HEK293T (cell line): Measurements from ENCODE around the gene PLCZ1.

Experiments used
- BHLHE40 ChIP-seq: fragments of 450-650 bp; IDR thresholded peaks from 2 replicates; pipeline ENCODE4 v1.6.1; 2016; ENCODE audit warnings: mild to moderate bottlenecking, moderate library complexity, borderline replicate concordance
- CTBP1 ChIP-seq: fragments of 450-650 bp; IDR thresholded peaks from 2 replicates; pipeline ENCODE4 v1.6.1; 2016; ENCODE audit warnings: borderline replicate concordance
- FOXK2 ChIP-seq: fragments of 450-650 bp; IDR thresholded peaks from 2 replicates; pipeline ENCODE4 v1.6.1; 2016; ENCODE audit warnings: mild to moderate bottlenecking
- HDGF ChIP-seq: fragments of 450-650 bp; IDR thresholded peaks from 2 replicates; pipeline ENCODE4 v1.6.1; 2017; ENCODE audit warnings: antibody characterized with exemption, borderline replicate concordance
- L3MBTL2 ChIP-seq: fragments of 450-650 bp; conservative IDR thresholded peaks from 2 replicates; pipeline ENCODE4 v1.6.1; 2016; ENCODE audit warnings: mild to moderate bottlenecking
- LEF1 ChIP-seq: fragments of 450-650 bp; IDR thresholded peaks from 2 replicates; pipeline ENCODE4 v1.6.1; 2017; ENCODE audit warnings: mild to moderate bottlenecking, borderline replicate concordance
- PKNOX1 ChIP-seq: fragments of 450-650 bp; IDR thresholded peaks from 2 replicates; pipeline ENCODE4 v1.6.1; 2016
- SP1 ChIP-seq: fragments of 450-650 bp; IDR thresholded peaks from 2 replicates; pipeline ENCODE4 v1.6.1; 2017
- ZNF384 ChIP-seq: fragments of 450-650 bp; IDR thresholded peaks from 2 replicates; pipeline ENCODE4 v1.6.1; 2016

GRCh38 chr12:18751866-18752265 is 14.1 kb upstream of the PLCZ1 start:
- TF ChIP-seq HDGF (no peak), LEF1 (no peak), ZNF384 (no peak), PKNOX1 (no peak), FOXK2 (no peak), CTBP1 (no peak), BHLHE40 (no peak), L3MBTL2 (no peak), SP1 (no peak)
